CD4-positive, alpha-beta T cell treated with Interleukin-4 for 4 hours (primary cell): ENCODE data around the gene SLC4A1AP.
A peak's percentile ranks its signal among the peaks of the same experiment; 100 is the strongest.
"Not testable (repeated sequence)": the region's sequence is repeated elsewhere in the genome, so short reads cannot be mapped to it uniquely, and the experiment has no call there.

Experiments used
- DNase-seq: peaks from one replicate; pipeline ENCODE4 v3.0.0-alpha.2; 2020

SLC4A1AP gene, protein sequence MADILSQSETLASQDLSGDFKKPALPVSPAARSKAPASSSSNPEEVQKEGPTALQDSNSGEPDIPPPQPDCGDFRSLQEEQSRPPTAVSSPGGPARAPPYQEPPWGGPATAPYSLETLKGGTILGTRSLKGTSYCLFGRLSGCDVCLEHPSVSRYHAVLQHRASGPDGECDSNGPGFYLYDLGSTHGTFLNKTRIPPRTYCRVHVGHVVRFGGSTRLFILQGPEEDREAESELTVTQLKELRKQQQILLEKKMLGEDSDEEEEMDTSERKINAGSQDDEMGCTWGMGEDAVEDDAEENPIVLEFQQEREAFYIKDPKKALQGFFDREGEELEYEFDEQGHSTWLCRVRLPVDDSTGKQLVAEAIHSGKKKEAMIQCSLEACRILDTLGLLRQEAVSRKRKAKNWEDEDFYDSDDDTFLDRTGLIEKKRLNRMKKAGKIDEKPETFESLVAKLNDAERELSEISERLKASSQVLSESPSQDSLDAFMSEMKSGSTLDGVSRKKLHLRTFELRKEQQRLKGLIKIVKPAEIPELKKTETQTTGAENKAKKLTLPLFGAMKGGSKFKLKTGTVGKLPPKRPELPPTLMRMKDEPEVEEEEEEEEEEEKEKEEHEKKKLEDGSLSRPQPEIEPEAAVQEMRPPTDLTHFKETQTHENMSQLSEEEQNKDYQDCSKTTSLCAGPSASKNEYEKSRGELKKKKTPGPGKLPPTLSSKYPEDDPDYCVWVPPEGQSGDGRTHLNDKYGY

DNA sequence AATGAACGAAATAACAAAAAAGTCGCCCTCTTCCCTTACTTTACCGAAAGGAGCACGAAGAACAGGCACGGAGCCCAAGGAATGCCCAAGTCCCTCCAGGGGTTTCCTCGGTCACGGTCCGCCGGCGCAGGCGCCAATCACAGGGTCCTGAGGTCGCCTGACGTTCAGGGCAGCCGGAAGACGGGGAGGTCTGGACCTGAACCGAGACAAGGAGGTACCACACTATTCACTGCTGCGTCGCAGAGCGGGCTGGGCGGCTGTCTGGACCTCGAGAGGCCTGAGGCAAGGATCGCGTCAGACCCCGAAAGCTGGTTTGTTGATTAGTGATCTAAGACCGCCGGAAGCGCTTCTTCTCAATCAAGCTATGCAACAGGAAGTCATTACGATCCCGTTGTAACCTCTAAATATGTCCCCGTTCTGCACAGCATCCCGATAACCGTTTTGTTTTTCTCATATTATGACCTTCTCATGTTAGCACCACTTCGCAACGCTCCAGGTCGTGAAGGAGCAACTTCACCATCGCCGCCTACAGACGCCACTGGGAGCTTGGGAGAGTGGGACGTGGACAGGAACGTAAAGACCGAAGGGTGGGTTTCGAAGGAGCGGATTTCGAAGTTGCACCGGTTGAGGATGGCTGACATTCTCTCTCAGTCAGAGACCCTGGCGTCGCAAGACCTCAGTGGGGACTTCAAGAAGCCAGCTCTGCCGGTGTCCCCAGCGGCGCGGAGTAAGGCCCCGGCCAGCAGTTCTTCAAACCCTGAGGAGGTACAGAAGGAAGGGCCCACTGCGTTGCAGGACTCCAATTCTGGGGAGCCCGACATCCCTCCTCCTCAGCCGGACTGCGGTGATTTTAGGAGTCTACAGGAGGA lies at the start of gene SLC4A1AP, which contains the start of gene SUPT7L:
TSS of gene SLC4A1AP (plus strand) at position 605 of the 869 bp plus-strand sequence. CDS start at position 631, 26 bp downstream.
TSS of gene SUPT7L (minus strand) at position 330 of the 869 bp plus-strand sequence. CDS start 1,422 bp downstream, outside the sequence.
- DNase-seq = peak; percentile 72

DNA sequence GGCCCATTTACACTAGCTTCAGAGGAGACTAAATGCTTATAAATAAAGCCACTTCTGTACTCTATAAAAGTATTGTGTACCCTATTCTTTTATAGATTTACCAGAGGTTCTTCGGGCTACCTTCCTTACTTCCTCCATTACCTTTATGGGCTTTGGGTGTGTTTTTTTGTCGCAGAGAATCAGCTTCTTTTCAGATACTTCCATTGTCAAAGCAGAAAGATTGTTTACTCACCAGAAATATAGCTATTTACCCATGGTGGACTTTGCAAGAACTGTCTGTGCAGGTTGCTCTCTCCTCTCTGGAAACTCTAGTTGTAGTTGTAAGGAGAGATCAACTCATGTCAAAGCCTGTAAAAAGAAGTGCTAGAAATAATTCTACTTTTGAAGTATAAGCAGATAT lies 49.7 kb upstream of the SLC4A1AP start:
- no peak for DNase-seq

DNA sequence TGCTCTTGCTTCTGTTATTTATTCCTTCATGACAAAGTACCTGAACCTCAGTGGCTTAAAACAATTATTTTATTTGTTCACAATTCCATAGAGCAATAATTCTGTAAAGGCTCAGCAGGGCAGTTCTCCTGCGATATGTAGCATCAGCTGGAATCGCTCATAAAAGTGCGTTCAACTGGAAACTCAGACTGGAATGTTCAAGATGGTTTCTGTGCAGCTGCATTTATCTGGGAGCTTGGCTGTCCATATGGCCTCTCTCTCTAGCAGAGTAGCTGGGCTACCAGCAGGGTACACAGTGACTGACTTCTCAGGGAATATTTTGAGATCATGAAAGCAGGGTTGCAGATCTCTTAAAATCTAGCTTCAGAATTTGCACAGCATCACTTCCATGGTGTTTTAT lies 48.4 kb upstream of the SLC4A1AP start:
- DNase-seq = no peak

DNA sequence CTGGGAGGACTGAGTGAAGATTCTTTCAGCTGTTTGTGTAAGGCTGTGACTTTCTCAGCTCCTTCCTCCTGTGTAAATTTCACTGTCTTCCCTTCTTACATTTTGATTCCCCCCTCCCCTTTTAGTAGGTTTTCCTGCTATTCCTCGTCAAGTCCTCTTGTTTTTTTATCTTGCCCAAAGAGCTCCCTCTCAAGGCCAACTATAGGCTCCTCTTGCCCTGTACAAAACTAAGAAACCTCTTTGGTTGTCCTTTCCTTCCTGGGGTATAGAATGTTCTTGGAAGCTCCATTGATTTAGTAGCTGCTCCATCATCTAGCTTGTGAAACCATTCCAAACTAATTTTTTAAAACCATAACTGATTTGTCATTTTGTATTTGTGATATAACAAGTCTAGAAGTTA lies 42.2 kb upstream of the SLC4A1AP start:
- DNase-seq = no peak

DNA sequence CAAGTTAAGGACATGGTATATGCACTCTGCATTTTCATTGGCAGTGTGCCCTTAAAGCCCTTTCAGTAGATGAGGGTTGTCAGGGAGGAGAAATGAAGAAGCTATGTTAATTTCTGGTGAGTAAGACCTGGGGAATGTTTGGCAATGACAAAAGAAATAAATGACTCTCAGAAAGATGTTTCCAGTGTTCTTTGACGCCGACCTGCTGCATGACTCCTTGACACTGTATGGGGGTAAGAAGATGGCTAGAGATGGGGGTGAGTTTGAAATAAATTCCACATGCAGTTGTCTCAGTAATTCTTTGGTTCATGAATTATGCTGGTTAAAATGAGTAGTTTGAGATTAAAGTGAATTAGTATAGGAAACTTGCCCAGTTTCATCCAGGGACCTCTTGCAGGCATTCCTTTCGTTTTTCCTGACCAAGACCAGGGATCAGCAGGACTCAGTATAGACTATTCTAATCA lies 40.7 kb upstream of the SLC4A1AP start:
- no peak for DNase-seq

DNA sequence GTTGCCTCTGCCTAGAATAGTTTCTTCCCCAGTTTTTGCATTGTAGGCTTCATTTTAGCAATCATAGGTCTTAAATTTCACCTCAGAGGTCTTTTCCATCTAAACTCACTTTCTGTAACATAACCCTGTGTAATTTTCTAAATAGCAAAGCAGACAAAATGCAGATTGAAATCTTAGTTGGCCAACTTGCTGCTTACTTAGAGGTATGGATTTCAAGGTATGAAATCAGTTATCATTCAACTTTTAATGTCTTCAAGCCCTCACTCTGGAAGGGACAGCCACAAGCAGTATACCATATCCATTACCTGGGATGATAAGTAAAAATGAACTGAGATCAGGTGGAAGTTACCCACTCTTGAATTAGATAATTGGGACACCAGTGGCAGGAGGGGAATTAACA lies 38.7 kb upstream of the SLC4A1AP start:
- DNase-seq = no peak

DNA sequence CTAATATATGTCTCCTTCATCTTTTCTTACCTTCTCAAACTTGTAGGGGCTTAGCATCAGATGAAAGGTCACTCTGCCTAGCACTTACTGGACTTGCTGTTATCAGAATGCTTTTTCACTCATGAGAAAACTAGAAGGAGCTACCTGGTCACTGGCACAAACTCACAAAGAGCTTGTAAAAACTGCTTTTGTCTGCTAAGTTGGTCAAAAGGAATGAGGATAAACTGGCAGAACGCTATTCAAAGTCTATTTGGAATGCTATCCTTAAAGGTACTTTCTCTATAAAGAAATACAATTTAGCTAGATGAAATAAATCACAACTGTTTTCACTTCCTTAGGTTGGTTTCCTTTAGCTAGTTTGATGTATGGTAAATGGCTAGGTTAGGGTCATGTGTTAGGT lies 37.4 kb upstream of the SLC4A1AP start:
- DNase-seq = not testable (repeated sequence)

DNA sequence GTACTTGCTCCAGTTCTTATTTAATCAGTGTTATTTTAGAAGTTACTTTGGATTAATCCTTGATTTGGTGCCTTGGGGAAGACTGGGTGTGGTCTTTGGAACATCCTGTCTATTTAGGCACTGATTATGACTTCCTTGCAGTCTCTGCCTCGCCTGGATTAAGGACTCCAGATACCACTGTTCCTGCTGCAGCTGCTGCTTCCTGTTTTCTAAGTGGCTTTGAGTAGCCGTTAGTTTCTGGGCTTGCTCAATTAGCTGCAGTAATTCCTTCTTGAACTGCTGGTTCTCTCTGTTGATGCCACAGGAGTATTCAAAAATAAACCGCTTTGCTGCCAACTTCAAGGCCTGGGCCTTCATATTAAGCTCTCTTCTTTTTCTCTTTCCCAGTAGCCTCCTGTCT lies 36.8 kb upstream of the SLC4A1AP start:
- not testable (repeated sequence) for DNase-seq

DNA sequence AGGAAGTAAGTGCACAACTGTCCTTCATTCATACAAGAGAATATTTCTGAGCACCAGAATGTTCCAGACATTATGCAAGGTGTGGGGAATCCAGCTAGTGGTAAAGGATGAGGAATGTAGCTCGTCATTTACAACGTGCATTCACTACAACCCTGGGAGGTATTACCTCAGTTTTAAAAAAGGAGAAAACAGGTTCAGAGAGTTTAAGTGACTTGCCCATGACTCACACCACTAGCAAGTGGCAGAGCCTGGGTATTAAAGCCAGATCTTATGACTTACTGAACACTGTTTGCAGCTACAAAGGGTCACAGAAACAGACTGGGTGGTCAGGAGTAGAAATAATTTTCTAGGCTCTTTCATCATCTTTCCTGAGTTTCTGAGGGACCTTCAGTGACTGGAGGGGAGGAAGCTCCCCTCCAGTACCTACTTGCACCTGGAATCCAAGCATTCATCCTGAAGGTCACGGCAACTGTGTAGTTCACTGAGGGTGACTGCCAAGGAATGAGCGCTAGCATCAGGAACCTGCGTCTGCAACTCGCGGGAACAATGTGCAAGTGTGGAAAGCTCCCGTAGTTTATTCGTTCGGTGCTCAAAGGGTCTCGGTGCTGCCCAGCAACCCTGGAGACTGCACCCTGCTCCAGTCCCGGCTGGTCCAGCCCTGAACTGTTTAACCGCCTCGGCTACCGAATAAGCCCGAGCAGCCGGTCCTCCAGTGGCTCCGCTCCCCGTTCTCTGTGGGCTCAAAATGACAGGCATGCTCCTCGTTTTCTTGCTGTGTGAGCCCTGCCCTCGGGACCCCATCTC lies 35.5 kb upstream of the SLC4A1AP start:
- DNase-seq = peak; percentile 20

DNA sequence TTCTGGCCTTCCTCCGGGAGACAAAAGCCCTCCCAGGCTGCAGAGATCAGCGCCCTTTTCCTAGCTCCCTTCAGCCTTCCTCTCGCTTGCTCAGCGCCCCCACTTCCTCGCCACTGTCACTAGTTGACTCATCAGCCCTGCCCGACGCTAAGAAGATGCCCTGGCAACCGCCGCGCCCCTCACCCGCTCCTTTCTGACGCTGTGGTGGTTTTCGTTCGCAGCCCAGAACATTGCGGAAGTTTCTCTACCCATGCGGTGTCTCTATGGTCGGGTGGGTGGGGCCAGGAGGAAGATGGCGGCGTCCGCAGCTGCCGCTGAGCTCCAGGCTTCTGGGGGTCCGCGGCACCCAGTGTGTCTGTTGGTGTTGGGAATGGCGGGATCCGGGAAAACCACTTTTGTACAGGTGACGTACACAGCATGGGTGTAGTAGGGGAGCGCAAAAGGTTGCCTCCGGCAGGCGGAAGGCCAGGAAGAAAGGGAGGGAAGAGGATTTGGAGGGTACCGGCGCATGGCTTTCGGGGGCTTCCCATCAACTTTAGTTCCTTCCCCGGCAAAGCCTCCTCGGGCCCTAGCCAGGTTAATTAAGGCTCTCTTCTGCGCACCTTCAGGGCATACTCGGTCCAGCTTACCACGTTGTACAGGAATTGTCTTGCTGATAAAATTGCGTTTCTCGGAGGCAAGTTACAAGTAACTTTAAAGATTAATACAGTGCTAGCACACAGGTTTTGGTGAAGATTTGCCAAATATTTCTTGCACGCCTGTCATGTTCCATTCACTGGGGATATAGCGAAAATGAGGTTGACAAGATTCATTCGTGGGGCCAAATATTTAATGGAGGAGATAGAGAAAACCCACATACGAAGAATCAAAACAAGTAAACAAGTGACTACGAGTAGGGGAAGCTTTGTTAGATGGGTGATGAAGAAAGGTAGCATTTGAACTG lies 34.7 kb upstream of the SLC4A1AP start, which contains the start of the genes CCDC121 and GPN1:
TSS of gene CCDC121 (minus strand) at position 246 of the 943 bp plus-strand sequence. CDS start 1,213 bp downstream, outside the sequence.
TSS of gene GPN1 (plus strand) at position 284 of the 943 bp plus-strand sequence. CDS start at position 293, 9 bp downstream.
- DNase-seq = peak; percentile 95

DNA sequence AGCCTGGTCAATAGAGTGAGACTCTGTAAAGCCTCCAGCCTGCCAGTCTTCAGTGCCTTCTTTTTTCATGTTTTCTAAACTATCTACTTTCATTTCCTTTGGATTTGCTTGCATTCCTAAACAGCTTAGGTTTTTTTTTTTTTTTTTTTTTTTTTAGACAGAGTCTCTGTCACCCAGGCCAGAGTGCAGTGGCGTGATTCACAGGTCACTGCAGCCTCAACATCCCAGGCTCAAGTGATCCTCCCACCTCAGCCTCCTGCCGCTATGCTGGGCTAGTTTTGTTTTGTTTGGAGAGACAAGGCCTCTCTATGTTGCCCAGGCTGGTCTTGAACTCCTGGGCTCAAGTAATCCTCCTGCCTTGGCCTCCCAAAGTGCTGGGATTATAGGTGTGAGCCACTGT lies 33.4 kb upstream of the SLC4A1AP start:
- DNase-seq = not testable (repeated sequence)

DNA sequence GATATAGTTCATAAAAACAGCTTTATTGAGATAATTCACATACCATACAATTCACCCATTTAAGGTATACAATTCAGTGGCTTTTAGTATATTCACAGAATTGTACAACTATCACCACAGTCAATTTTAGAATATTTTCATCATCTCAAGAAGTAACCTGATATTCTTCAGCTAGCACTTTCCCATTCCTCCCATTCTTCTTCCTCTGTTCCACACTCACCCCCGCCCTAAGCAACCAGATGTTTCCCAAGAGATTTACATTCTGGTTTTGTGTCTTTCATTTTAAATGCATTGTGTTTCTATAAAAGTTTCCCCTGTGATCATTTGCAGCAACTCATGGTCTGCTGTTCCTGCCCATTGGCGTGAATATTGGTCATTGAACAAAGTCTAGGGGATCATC lies 29.4 kb upstream of the SLC4A1AP start:
- DNase-seq = no peak

DNA sequence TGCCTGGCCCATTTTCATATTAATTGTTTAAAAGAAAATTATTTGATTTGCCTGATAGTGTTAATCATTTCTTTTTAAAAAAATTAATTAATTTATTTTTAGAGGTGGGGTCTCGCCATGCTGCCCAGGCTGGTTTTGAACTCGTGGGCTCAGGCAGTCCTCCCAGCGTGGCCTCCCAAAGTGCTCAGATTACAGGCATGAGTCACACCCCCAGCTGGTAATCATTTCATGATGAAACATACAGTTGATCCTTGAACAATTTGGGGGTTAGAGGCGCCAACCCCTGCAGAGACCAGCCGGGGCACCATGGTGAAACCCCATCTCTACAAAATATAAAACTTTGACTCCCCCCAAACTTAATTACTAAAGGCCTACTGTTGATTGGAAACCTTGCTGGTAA lies 26.9 kb upstream of the SLC4A1AP start:
- DNase-seq = no peak

DNA sequence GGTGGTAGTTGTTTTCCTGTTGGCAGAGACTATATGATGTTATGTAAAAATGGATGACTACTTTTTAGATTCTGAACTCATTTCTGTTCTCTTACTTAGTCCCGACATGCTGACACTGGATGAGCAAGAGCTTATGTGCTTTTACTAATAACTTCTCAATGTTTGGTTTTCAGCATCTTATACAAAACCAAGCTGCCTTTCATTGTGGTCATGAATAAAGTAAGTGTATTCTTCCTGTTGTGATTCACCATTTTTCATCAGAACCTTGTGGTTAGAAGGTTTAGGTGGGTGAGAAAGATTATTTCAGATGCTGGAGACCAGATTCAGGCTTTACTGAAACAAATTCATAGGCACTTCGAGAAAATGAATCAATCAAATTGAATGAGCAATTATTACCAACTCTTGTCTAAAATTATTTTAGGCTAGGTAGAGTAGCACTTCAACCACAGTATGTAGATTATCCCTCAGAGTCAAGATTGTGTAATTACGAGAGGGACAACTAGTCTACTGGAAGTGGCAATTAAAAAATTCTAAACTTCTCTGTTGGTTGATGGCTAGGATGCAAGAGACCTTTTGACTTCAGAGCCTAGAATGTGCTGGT lies 25.6 kb upstream of the SLC4A1AP start:
- DNase-seq = peak; percentile 76

DNA sequence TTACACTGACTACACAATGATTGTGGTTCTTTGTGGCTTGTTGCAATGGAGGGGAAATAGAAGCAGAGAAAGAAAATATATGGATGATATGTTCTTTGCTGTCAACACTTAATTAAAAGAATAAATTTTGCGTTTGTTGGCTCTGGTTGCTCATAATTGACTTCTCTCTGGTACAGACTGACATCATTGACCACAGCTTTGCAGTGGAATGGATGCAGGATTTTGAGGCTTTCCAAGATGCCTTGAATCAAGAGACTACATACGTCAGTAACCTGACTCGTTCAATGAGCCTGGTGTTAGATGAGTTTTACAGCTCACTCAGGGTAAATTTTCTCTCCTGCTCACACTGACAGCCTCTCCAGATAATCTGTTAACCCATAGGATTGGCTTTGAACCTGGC lies 25.0 kb upstream of the SLC4A1AP start:
- DNase-seq = no peak

DNA sequence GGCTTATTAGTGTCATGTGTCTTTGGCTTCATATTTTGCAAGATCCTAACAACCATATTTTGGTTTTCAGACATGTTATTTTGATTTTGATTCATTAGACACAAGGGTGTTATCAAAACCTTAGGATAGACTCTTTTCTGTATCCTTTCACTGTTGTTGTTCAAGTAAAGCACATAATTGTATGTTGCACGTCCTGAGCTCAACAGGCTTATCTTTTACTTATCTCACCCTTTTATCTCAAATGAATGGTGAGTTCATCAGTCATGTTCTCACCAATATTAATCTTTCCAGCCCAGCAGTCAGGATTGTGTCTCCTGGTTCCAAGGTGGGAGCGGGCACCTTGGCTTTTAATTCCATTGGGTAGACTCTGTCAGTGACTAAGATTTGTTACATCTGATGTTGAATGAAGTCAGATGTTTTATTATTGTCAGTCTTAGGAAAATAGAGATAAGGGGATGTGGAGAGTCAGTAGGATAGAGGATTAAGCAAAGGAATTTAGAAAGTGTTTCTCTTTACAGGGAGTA lies 22.9 kb upstream of the SLC4A1AP start:
- DNase-seq = no peak

DNA sequence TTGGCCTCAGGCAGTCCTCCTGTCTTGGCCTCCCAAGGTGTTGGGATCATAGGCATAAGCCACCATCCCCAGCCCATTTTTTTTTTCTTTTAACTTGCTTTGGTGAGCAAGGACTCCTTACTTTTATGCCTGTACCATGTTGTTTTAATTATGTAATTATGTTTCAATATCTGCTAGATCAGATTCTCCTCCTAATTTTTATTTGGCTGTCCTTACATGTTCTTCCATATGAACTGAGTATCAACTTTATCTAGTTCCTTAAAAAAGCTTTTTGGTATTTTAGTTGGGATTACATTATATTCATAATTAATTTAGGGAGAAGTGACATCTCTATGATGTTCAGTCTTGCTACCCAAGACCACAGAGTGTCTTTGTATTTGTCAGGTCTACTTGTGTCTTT lies 18.5 kb upstream of the SLC4A1AP start:
- DNase-seq = no peak

DNA sequence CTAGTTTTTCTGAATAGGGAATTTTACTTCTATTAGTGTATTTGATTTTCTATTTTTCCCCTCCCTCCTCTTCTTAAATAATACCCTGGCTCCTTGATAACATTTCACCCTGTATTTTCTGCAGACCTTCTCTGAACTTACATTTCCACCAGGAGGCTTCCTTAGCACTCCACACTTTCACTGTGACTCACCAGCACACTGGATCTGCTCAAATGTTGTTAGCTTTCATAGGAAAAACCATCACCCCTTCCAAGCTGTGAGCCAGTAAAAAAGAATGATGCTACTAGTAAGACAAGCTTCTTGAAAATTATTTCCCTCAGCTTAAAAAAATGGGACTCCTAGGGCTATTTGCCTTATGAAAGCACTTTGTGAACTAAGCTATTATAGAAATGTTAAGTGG lies 16.4 kb upstream of the SLC4A1AP start:
- DNase-seq = no peak

DNA sequence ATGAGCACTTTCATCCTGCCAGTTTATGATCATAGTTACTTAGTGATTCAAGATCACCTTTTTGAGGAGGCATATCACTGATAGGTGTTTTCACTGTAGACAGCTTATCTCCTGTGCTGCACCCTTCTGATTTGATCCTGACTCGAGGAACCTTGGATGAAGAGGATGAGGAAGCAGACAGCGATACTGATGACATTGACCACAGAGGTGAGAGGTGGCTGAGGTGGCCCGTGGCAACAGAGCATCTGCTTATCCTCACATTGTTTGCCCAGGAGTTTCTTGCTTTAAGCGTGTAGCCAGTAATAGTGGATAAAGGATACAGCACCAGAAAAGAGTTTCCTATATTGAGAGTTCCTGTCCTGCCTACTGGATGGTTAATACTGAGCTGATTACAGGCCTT lies 16.0 kb upstream of the SLC4A1AP start:
- no peak for DNase-seq

DNA sequence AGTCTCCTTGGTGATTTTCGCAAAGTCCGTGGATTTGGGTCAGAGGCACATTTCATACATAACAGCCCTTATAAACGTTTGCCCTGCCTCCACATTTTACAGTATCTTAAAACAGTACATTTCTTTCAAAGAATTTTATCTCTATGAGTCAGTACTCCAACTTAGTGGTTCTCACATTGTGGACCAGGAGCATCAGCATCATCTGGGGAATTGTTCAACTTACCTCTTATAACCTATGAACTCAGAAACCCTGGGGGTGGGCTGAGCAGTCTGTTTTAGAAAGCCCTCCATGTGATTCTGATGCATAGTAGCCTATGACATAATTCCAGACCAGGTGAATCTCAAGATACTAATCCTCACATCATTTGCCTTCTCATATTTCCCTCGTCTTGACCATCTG lies 12.6 kb upstream of the SLC4A1AP start:
- no peak for DNase-seq
